Measurements from ENCODE around the gene ETFDH. TPM values are rescaled to one million over a fixed set of nuclear protein-coding genes. Genes with fewer than 3 reads are reported as not detected.

Gene ETFDH
- total RNA-seq, 1 experiment from 2014 or later = 17.6 TPM

- Histone ChIP-seq H3K4me3 (no peak overlapping the region), H3K27me3 (replicated peaks) (no peaks in the 10 kb centered on the region), H3K27ac (no peak overlapping the region), H3K36me3 (peaks cover 23% of the 10 kb centered on the region), H3K9me3 (replicated peaks) (no peaks in the 10 kb centered on the region), H3K4me1 (replicated peaks) (no peaks in the 10 kb centered on the region)
- DNase-seq (ENCODE audit: low read depth in 1 of 2, low spot score in 2 of 2) = no peak
Observed at GRCh38 chr4:158664806-158665205, 7.3 kb upstream of the ETFDH start.

- no peak for DNase-seq (ENCODE audit: low read depth in 1 of 2, low spot score in 2 of 2)
- H3K4me3 ChIP-seq = no peak overlapping the region
- peaks cover 6% of the 10 kb centered on the region; the same call in 1 of the 2 replicates for H3K4me1 ChIP-seq (replicated peaks)
- peaks cover 28% of the 10 kb centered on the region for H3K36me3 ChIP-seq
- H3K9me3 ChIP-seq (replicated peaks) = no peaks in the 10 kb centered on the region
- no peak overlapping the region for H3K27ac ChIP-seq
- H3K27me3 ChIP-seq (replicated peaks) = no peaks in the 10 kb centered on the region
Observed at GRCh38 chr4:158666892-158667291, 5.2 kb upstream of the ETFDH start.

GRCh38 chr4:158667651-158668198, 4.4 kb upstream of the ETFDH start:
- Histone ChIP-seq H3K36me3 (peaks cover 28% of the 10 kb centered on the region), H3K4me1 (replicated peaks) (peaks cover 6% of the 10 kb centered on the region; the same call in 1 of the 2 replicates)
- peak in 1 of 2 experiments; percentile 5 for DNase-seq (ENCODE audit: low read depth in 1 of 2, low spot score in 2 of 2)

GRCh38 chr4:158669310-158669709, 2.8 kb upstream of the ETFDH start:
- Histone ChIP-seq H3K36me3 (peaks cover 28% of the 10 kb centered on the region), H3K27ac (no peak overlapping the region), H3K27me3 (replicated peaks) (no peaks in the 10 kb centered on the region), H3K9me3 (replicated peaks) (no peaks in the 10 kb centered on the region), H3K4me3 (no peak overlapping the region), H3K4me1 (replicated peaks) (peaks cover 11% of the 10 kb centered on the region; the same call in 1 of the 2 replicates)
- DNase-seq (ENCODE audit: low read depth in 1 of 2, low spot score in 2 of 2) = no peak

More at GRCh38 chr4:158667651-158668198, 4.4 kb upstream of the ETFDH start:
- Histone ChIP-seq H3K27ac (no peak overlapping the region), H3K4me3 (no peak overlapping the region), H3K9me3 (replicated peaks) (no peaks in the 10 kb centered on the region), H3K27me3 (replicated peaks) (no peaks in the 10 kb centered on the region)

- Histone ChIP-seq H3K27ac (peak overlapping the region; percentile 86), H3K36me3 (peaks cover 17% of the 10 kb centered on the region), H3K4me1 (replicated peaks) (peaks cover 11% of the 10 kb centered on the region; the same call in 1 of the 2 replicates), H3K4me3 (peak overlapping the region; percentile 75), H3K9me3 (replicated peaks) (no peaks in the 10 kb centered on the region), H3K27me3 (replicated peaks) (no peaks in the 10 kb centered on the region)
- peak; percentile 80 to 81 for DNase-seq (ENCODE audit: low read depth in 1 of 2, low spot score in 2 of 2)
Observed at GRCh38 chr4:158670975-158671664, 976 bp upstream of the ETFDH start.

- no peak for DNase-seq (ENCODE audit: low read depth in 1 of 2, low spot score in 2 of 2)
- peaks cover 11% of the 10 kb centered on the region; the same call in 1 of the 2 replicates for H3K4me1 ChIP-seq (replicated peaks)
Observed at GRCh38 chr4:158671665-158671914, 506 bp upstream of the ETFDH start, which contains the start of gene C4orf46. Gene C4orf46, minus strand, starts transcription at chr4:158671887. Its CDS starts 86 bp downstream, at chr4:158671801.

GRCh38 chr4:158673633-158674032, 1.5 kb downstream of the ETFDH start:
- Histone ChIP-seq H3K27me3 (replicated peaks) (no peaks in the 10 kb centered on the region), H3K4me3 (no peak overlapping the region)

More at GRCh38 chr4:158671665-158671914, 506 bp upstream of the ETFDH start, which contains the start of gene C4orf46:
- Histone ChIP-seq H3K9me3 (replicated peaks) (no peaks in the 10 kb centered on the region), H3K27me3 (replicated peaks) (no peaks in the 10 kb centered on the region), H3K36me3 (peaks cover 12% of the 10 kb centered on the region), H3K4me3 (peak within 1 kb of the TSS; percentile 75), H3K27ac (peak within 1 kb of the TSS; percentile 86)

GRCh38 chr4:158676076-158676475, 4.0 kb downstream of the ETFDH start:
- Histone ChIP-seq H3K9me3 (replicated peaks) (no peaks in the 10 kb centered on the region), H3K4me3 (no peak overlapping the region), H3K36me3 (peaks cover 5% of the 10 kb centered on the region; the same call in 1 of the 2 replicates), H3K4me1 (replicated peaks) (0 out of 2 replicates have a peak, but pooled peaks cover 4% of the 10 kb centered on the region), H3K27me3 (replicated peaks) (no peaks in the 10 kb centered on the region), H3K27ac (no peak overlapping the region)
- DNase-seq (ENCODE audit: low read depth in 1 of 2, low spot score in 2 of 2) = no peak

More at GRCh38 chr4:158673633-158674032, 1.5 kb downstream of the ETFDH start:
- DNase-seq (ENCODE audit: low read depth in 1 of 2, low spot score in 2 of 2) = no peak
- no peak overlapping the region for H3K27ac ChIP-seq
- peaks cover 5% of the 10 kb centered on the region for H3K36me3 ChIP-seq
- peaks cover 11% of the 10 kb centered on the region; the same call in 1 of the 2 replicates for H3K4me1 ChIP-seq (replicated peaks)
- H3K9me3 ChIP-seq (replicated peaks) = no peaks in the 10 kb centered on the region

- H3K36me3 ChIP-seq = no peaks in the 10 kb centered on the region
- no peaks in the 10 kb centered on the region for H3K9me3 ChIP-seq (replicated peaks)
- DNase-seq (ENCODE audit: low read depth in 1 of 2, low spot score in 2 of 2) = no peak
- no peak overlapping the region for H3K27ac ChIP-seq
- H3K4me1 ChIP-seq (replicated peaks) = no peaks in the 10 kb centered on the region
- H3K27me3 ChIP-seq (replicated peaks) = no peaks in the 10 kb centered on the region
- no peak overlapping the region for H3K4me3 ChIP-seq
Observed at GRCh38 chr4:158678767-158679166, 6.7 kb downstream of the ETFDH start.

GRCh38 chr4:158681629-158682028, 9.5 kb downstream of the ETFDH start:
- Histone ChIP-seq H3K4me1 (replicated peaks) (no peaks in the 10 kb centered on the region), H3K36me3 (no peaks in the 10 kb centered on the region; the same call in 1 of the 2 replicates), H3K27me3 (replicated peaks) (no peaks in the 10 kb centered on the region), H3K27ac (no peak overlapping the region), H3K4me3 (no peak overlapping the region), H3K9me3 (replicated peaks) (no peaks in the 10 kb centered on the region)
- DNase-seq (ENCODE audit: low read depth in 1 of 2, low spot score in 2 of 2) = no peak

- H3K36me3 ChIP-seq = no peaks in the 10 kb centered on the region; the same call in 1 of the 2 replicates
- no peak for DNase-seq (ENCODE audit: low read depth in 1 of 2, low spot score in 2 of 2)
- no peak overlapping the region for H3K27ac ChIP-seq
Observed at GRCh38 chr4:158682066-158682465, 10.0 kb downstream of the ETFDH start.

GRCh38 chr4:158688813-158689212, 16.7 kb downstream of the ETFDH start:
- Histone ChIP-seq H3K36me3 (peaks cover 3% of the 10 kb centered on the region), H3K27ac (no peak overlapping the region), H3K4me3 (no peak overlapping the region), H3K9me3 (replicated peaks) (no peaks in the 10 kb centered on the region), H3K27me3 (replicated peaks) (no peaks in the 10 kb centered on the region), H3K4me1 (replicated peaks) (no peaks in the 10 kb centered on the region)
- no peak for DNase-seq (ENCODE audit: low read depth in 1 of 2, low spot score in 2 of 2)

More at GRCh38 chr4:158682066-158682465, 10.0 kb downstream of the ETFDH start:
- Histone ChIP-seq H3K27me3 (replicated peaks) (no peaks in the 10 kb centered on the region), H3K9me3 (replicated peaks) (no peaks in the 10 kb centered on the region), H3K4me1 (replicated peaks) (no peaks in the 10 kb centered on the region), H3K4me3 (no peak overlapping the region)

- Histone ChIP-seq H3K27ac (no peak overlapping the region), H3K4me3 (no peak overlapping the region), H3K4me1 (replicated peaks) (no peaks in the 10 kb centered on the region), H3K36me3 (peaks cover 41% of the 10 kb centered on the region), H3K9me3 (replicated peaks) (no peaks in the 10 kb centered on the region), H3K27me3 (replicated peaks) (no peaks in the 10 kb centered on the region)
- DNase-seq (ENCODE audit: low read depth in 1 of 2, low spot score in 2 of 2) = no peak
Observed at GRCh38 chr4:158704274-158704673, 32.2 kb downstream of the ETFDH start.

- H3K27me3 ChIP-seq (replicated peaks) = no peaks in the 10 kb centered on the region
- no peak overlapping the region for H3K4me3 ChIP-seq
- no peak overlapping the region for H3K27ac ChIP-seq
- peaks cover 90% of the 10 kb centered on the region for H3K36me3 ChIP-seq
- no peaks in the 10 kb centered on the region for H3K9me3 ChIP-seq (replicated peaks)
- DNase-seq (ENCODE audit: low read depth in 1 of 2, low spot score in 2 of 2) = no peak
- H3K4me1 ChIP-seq (replicated peaks) = no peaks in the 10 kb centered on the region
Observed at GRCh38 chr4:158710814-158711213, 38.7 kb downstream of the ETFDH start.

All from SJSA1 (cell line).